GM12875 (cell line): ENCODE results near the gene MYL6B.

Experiments used
- H3K4me3 ChIP-seq: one replicate; pipeline ENCODE4 v1.5.1; 2011; ENCODE audit warnings: low read depth, low read length, control low read depth
- TF ChIP-seq, protein P1 (sequence below): IDR thresholded peaks from 2 replicates; pipeline ENCODE4 v1.5.1; 2011; ENCODE audit warnings: low read depth, mild to moderate bottlenecking, control low read depth, inconsistent platforms, low read length, moderate library complexity, borderline replicate concordance; ENCODE audit not compliant: insufficient read depth

Gene MYL6B

DNA sequence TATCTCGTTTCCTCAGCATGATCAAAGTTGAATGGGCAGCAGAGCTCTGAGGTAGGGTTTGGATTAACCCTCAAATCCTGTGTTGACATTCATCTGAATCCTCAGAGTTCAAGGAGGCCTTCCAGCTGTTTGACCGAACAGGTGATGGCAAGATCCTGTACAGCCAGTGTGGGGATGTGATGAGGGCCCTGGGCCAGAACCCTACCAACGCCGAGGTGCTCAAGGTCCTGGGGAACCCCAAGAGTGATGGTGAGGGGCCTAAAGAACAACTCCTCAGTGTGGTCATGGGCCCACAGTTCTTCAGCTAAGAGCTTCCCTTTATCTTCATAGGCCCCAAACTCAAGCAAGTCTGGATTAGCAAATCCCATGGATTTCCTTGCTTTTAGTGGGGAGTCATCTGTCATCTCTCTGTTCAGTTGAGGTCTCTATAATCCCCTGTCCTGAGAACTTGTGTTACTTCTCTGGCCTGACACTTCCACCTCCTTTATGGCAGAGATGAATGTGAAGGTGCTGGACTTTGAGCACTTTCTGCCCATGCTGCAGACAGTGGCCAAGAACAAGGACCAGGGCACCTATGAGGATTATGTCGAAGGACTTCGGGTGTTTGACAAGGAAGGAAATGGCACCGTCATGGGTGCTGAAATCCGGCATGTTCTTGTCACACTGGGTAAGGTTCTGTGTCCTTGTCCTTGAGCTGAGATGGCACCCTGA is 7.2 kb downstream of the MYL6B start:
- TF ChIP-seq, protein P1, sequence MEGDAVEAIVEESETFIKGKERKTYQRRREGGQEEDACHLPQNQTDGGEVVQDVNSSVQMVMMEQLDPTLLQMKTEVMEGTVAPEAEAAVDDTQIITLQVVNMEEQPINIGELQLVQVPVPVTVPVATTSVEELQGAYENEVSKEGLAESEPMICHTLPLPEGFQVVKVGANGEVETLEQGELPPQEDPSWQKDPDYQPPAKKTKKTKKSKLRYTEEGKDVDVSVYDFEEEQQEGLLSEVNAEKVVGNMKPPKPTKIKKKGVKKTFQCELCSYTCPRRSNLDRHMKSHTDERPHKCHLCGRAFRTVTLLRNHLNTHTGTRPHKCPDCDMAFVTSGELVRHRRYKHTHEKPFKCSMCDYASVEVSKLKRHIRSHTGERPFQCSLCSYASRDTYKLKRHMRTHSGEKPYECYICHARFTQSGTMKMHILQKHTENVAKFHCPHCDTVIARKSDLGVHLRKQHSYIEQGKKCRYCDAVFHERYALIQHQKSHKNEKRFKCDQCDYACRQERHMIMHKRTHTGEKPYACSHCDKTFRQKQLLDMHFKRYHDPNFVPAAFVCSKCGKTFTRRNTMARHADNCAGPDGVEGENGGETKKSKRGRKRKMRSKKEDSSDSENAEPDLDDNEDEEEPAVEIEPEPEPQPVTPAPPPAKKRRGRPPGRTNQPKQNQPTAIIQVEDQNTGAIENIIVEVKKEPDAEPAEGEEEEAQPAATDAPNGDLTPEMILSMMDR: no peak
- peak overlapping the region; percentile 78 for H3K4me3 ChIP-seq

DNA sequence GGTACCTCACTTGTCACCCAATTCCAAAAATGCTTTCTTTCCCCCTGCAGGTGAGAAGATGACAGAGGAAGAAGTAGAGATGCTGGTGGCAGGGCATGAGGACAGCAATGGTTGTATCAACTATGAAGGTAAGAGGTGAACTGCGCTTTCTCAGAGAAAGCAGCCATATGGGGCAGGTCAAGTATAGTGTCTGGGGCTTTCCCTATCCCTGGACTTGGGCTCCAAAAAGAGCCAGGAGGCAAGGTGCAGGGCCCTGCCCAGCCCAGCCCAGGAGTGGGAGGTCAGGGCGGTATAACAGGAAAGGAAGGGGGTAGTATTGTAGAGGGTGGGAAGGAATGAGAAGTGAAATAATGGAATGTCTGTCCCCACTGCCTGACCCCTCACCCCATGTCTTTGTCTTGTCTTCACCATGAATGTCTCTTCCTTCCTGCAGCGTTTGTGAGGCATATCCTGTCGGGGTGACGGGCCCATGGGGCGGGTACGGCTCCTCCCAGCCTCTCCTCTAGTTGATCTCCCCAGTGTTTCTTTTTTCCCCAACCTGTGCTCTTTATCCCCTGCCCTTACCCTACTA is 7.9 kb downstream of the MYL6B start:
- H3K4me3 ChIP-seq: peak overlapping the region; percentile 78
- TF ChIP-seq, protein P1: no peak

DNA sequence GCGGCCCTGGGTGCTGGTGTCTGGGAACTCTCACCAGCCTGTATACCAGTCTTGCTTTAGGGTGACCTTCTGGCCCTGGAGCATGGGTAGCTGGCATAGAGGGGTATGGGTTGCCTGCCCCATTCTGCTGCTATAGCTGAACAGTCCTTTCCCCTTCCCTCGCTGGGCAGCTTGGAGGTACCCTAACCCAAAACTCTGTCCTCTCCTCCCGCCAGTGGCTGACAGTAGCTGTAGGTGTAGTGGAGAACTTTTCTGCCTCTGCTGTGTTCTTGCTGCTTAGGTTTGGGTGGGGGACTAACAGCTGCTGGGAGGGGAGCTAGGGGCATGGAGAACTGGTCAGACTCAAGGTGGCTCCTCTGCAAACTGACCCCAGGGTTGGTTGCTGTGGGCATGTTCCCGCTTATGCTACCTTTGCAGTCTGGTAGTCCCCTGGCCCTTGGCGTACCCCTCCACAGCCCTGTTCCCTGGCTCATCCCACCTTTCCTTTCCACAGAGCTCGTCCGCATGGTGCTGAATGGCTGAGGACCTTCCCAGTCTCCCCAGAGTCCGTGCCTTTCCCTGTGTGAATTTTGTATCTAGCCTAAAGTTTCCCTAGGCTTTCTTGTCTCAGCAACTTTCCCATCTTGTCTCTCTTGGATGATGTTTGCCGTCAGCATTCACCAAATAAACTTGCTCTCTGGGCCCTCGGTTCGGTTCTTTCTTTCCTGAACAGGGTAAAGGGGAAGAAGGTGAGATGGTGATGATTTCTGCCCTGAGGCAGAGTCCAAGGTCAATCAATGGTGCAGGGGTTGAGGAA is 8.7 kb downstream of the MYL6B start:
- H3K4me3 ChIP-seq: peak overlapping the region; percentile 78
- TF ChIP-seq, protein P1: no peak

DNA sequence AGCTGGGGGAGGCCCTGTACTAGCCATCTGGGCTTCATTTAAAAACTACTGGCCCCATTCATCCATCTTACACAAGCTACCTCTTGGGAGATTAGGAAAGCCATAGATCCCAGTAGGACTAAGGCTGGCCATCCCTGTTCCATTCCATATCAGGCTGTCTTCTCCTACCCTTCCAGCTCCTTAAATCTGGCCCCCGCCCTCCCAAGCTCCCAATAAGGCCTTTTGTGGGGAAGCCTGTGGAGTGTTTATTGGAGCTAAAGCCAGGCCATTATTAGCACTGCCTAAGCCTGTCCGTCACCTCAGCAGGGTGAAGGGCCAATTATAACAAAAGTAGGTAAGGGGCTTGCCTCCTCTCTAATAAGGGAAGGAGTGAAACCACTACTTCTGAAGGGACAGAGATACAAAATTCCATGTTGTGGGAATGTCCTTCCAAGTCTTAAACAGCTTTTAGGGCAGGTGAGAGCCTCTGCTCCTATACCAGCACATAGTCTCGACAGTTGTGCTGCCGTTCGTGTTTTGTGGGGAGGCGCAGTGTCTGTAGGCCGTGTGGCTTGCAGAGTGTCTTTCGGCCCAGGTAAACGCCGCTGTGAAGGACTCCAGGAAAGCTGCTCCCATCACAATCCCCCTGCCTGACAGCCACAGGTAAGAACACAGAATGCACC is 9.4 kb downstream of the MYL6B start:
- no peak overlapping the region for H3K4me3 ChIP-seq
- TF ChIP-seq, protein P1: no peak

DNA sequence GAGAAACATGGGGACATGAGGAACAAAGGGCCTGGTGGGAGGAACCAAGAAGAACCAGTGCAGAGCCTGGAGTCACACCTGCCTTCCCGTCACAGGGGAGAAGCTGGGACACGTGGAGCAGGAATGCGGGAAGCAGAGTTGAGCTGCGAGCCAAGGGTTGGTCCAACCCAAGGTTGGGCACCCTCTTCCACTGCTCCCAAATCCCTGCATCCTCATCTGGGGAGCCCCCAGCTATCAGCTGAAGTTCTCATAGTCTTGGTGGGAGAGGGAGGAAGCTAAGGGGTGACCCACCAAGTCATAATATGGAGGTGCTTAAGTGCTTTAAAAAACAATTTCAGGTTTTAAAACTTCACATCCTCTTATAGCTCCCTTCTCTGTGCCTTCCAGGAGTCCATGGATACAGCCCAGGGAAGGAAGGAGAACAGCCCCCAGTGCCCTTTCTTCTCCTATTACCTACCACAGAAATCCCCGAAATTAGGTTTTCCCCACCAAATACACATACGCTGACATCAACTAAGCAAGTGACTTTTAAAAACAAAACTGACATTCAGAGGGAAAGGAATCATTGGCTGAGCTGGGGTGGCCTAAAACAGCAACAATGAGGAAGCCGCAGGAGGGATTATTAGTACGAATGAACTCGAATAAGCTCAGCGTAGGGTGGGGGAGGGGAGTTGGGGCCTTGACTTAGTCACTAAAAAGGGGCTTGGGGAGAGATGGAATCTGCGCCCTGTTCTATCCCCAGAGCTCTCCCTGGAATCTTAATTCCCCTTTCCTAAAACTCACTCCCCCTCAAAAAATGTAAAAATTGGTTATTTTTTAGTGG is 10.3 kb downstream of the MYL6B start:
- TF ChIP-seq, protein P1: no peak
- no peak overlapping the region for H3K4me3 ChIP-seq

DNA sequence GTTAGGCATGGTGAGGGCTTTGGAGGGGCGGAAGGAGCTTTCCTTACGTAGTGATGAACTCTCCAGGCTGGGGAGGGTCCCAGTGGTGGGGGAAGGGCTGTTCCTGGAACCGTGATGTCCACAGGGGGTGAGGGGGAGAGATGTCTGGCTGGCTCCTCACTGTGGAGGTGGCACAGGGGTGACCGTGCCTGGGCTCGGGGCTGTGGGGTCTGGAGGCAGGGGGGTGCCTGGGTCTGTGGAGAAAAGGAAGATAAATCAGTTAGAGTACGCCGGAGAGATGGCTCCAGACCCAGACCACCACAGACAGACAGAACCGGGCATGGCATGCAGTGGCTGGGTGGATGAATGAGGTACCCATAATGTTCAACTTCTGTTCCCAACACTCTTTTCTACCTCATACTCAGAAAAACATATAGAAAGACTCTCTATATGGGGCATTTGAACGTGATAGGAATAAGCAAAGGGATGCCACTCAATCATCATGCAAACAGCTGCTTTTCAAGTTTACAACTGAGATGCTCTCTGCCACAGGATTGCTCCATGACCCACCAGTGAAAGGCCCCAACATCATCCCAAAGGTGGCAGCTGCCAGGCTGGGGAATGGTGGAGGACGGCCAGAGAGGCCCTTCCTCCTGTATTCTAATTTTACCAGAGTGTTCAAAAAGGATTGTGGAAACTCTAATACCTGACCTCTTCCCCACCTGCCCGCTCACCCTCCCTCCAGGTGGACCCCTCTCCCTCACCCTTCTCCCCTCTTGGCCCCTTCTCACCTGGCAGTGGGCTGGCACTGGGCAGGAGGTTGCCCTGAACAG is 11.4 kb downstream of the MYL6B start:
- H3K4me3 ChIP-seq: no peak overlapping the region
- TF ChIP-seq, protein P1: no peak
